LNCAP (cell line): Measurements from ENCODE around the gene GAST.

Experiments
- TF ChIP-seq, protein P1 (sequence below): fragments of 450-650 bp; IDR thresholded peaks from 2 replicates; pipeline ENCODE4 v1.5.1; 2017; ENCODE audit warnings: mild to moderate bottlenecking

The GAST gene

GRCh38 chr17:41750862-41751261, 38.7 kb downstream of the GAST start:
- TF ChIP-seq, protein P1, sequence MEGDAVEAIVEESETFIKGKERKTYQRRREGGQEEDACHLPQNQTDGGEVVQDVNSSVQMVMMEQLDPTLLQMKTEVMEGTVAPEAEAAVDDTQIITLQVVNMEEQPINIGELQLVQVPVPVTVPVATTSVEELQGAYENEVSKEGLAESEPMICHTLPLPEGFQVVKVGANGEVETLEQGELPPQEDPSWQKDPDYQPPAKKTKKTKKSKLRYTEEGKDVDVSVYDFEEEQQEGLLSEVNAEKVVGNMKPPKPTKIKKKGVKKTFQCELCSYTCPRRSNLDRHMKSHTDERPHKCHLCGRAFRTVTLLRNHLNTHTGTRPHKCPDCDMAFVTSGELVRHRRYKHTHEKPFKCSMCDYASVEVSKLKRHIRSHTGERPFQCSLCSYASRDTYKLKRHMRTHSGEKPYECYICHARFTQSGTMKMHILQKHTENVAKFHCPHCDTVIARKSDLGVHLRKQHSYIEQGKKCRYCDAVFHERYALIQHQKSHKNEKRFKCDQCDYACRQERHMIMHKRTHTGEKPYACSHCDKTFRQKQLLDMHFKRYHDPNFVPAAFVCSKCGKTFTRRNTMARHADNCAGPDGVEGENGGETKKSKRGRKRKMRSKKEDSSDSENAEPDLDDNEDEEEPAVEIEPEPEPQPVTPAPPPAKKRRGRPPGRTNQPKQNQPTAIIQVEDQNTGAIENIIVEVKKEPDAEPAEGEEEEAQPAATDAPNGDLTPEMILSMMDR, result no peak

DNA sequence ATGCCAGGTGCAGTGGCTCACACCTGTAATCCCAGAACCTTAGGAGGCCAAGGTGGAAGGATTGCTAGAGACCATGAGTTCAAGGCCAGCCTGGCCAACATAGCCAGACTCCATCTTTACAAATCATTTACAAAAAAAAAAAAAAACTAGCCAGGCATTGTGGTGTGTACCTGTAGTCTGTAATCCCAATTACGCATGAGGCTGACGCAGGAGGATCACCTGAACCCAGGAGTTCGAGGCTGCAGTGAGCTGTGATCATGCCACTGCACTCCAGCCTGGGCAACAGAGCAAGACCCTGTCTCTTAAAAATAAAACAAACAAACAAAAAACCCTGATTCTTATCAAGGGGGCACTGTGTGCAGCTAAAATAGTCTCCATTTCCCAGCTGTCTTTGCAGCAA, 39.2 kb downstream of the GAST start:
- TF ChIP-seq, protein P1, result no peak

GRCh38 chr17:41754066-41754465, 41.9 kb downstream of the GAST start:
- TF ChIP-seq, protein P1, result no peak

- TF ChIP-seq, protein P1, result no peak
Measured at GRCh38 chr17:41758601-41759000, 46.5 kb downstream of the GAST start.

GRCh38 chr17:41760878-41761277, 48.7 kb downstream of the GAST start:
- TF ChIP-seq, protein P1, result no peak

DNA sequence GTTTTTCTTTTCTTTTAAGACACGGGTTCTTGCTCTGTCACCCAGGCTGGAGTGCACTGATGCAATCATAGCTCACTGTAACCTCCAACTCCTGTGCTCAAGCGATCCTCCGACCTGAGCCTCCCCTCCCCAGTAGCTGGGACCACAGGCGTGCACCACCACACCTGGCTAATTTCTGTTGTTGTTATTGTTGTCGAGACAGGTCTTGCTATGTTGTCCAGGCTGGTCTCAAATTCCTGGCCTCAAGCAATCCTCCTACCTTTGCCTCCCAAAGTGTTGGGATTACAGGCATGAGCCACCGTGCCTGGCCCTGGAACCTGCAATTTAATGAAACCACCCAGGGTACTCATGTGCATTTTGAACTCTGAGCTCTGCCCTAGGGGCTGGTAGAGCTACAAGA, 50.3 kb downstream of the GAST start:
- TF ChIP-seq, protein P1, result no peak

DNA sequence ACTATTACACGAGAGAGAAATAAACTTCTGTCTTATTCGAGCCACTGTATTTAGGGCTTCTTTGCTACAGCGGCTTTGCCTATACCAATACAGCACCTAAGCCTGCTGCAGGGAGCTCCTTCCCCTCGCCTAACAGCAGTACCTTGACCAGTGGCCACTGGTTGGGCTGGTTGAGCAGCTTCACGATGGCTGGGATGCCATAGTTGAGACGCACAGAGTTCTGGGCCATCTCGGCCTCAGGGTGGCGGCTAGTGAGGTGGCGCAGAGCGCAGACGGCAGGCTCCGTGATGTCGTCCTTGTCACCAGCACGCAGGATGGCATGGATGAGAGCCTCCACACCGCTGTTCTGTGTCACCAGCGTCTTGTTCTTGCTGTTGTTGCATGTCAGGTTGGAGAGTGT, 50.7 kb downstream of the GAST start:
- TF ChIP-seq, protein P1, result no peak

DNA sequence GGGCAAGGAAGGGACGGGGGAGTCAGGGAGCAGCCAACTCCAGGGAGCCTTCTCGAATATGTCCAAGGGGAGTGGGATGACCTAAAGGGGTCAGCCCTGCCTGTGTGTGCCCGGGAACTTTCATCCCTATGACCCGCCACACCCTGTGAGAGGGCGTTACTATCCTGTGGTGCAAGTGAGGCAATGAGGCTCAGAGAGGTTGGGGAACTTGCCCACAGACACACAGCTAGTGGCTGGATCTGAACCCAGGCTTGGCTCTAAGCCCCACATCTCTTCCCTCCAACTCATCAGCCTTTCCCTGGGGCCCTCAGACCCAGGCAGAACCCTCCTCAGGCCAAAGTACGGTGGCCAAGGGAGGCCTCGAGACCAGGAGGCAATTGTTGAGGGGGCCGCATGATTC, 51.2 kb downstream of the GAST start:
- TF ChIP-seq, protein P1, result no peak
